Naive thymus-derived CD4-positive, alpha-beta T cell (primary cell): ENCODE data around the gene ZNF687. TPM values are rescaled to one million over a fixed set of nuclear protein-coding genes. Genes with fewer than 3 reads are reported as not detected.
A peak's percentile ranks its signal among the peaks of the same experiment; 100 is the strongest.

Source experiments
- ATAC-seq: fragments of 150-1000 bp; cut with Tn5 transposase; 2 replicates; pipeline ENCODE4 v1.10.0; 2021; ENCODE audit warnings: mild to moderate bottlenecking, moderate library complexity
- CTCF ChIA-PET: fragments of 350-600 bp; sonication (Branson Sonifier 250); formaldehyde crosslinking; loops from one replicate; lab custom pipeline; 2021; ENCODE audit warnings: antibody characterized with exemption; lab: Charles Lee
- POLR2A ChIA-PET: fragments of 350-600 bp; sonication (Branson Sonifier 250); formaldehyde crosslinking; loops from one replicate; lab custom pipeline; 2021; ENCODE audit warnings: antibody characterized with exemption, inconsistent platforms; lab: Charles Lee
- DNase-seq, 9 donors: peaks; one replicate each; pipeline versions ENCODE4 v3.0.0 to v3.0.0-alpha.2; 2020 to 2022; ENCODE audit warnings: mixed read lengths in 1 of 9
- H3K27ac ChIP-seq: one replicate; pipeline ENCODE4 v1.7.0; 2013; ENCODE audit warnings: mild to moderate bottlenecking, low read depth, low read length, moderate library complexity
- H3K27me3 ChIP-seq, 2 donors: one replicate each; pipeline ENCODE4 v1.7.0; 2013; ENCODE audit warnings: low read length in 2 of 2, mild to moderate bottlenecking in 2 of 2, moderate library complexity in 2 of 2; ENCODE audit not compliant: control insufficient read depth in 2 of 2, insufficient read depth in 2 of 2
- H3K36me3 ChIP-seq, 3 experiments: 1 replicate in 2 of 3; 2 replicates in 1 of 3; pipeline ENCODE4 v1.7.0; 2013; ENCODE audit warnings: low read length in 3 of 3, mild to moderate bottlenecking in 3 of 3, moderate library complexity in 1 of 3; ENCODE audit not compliant: insufficient read depth in 3 of 3, control insufficient read depth in 2 of 3
- H3K4me1 ChIP-seq, 2 donors: one replicate each; pipeline ENCODE4 v1.7.0; 2013; ENCODE audit warnings: low read length in 2 of 2, mild to moderate bottlenecking in 2 of 2, moderate library complexity in 1 of 2; ENCODE audit not compliant: control insufficient read depth in 2 of 2, insufficient read depth in 2 of 2
- H3K4me3 ChIP-seq: 2 replicates; pipeline ENCODE4 v1.7.0; 2013; ENCODE audit warnings: mild to moderate bottlenecking, low read length
- H3K9me3 ChIP-seq, 3 experiments: 1 replicate in 2 of 3; 2 replicates in 1 of 3; pipeline ENCODE4 v1.7.0; 2013; ENCODE audit warnings: low read length in 3 of 3; ENCODE audit not compliant: control insufficient read depth in 2 of 3
- H3K27ac Mint-ChIP-seq, 9 donors: one replicate each; pipeline ENCODE4 v1.8.0; 2020 to 2022; ENCODE audit warnings: mixed read lengths in 9 of 9, mild to moderate bottlenecking in 8 of 9, moderate library complexity in 5 of 9, inconsistent platforms in 2 of 9
- H3K27me3 Mint-ChIP-seq, 5 donors: one replicate each; pipeline ENCODE4 v1.8.0; 2021 to 2022; ENCODE audit warnings: mixed read lengths in 5 of 5, mild to moderate bottlenecking in 1 of 5
- H3K36me3 Mint-ChIP-seq, 5 donors: one replicate each; pipeline ENCODE4 v1.8.0; 2020 to 2022; ENCODE audit warnings: mixed read lengths in 5 of 5, mild to moderate bottlenecking in 3 of 5, inconsistent platforms in 1 of 5
- H3K4me1 Mint-ChIP-seq, 7 donors: one replicate each; pipeline ENCODE4 v1.8.0; 2020 to 2022; ENCODE audit warnings: mixed read lengths in 7 of 7, mild to moderate bottlenecking in 3 of 7, inconsistent platforms in 1 of 7
- H3K4me3 Mint-ChIP-seq, 10 donors: one replicate each; pipeline ENCODE4 v1.8.0; 2020 to 2022; ENCODE audit warnings: mild to moderate bottlenecking in 10 of 10, mixed read lengths in 10 of 10, moderate library complexity in 6 of 10, inconsistent platforms in 2 of 10
- H3K9me3 Mint-ChIP-seq, 11 donors: one replicate each; pipeline ENCODE4 v1.8.0; 2020 to 2022; ENCODE audit warnings: mixed read lengths in 11 of 11, mild to moderate bottlenecking in 4 of 11, inconsistent platforms in 1 of 11, moderate library complexity in 1 of 11
- intact Hi-C, 2 donors: fragments of 100-400 bp; cut with micrococcal nuclease; formaldehyde crosslinking; loops; one replicate each; pipeline ENCODE4 v1.15.1; 2023
- polyA plus RNA-seq, 2 donors: library from polyadenylated mRNA; unstranded; fragments of 300-500 nt; fragmentation: Illumina TruSeq; gene quantifications; one replicate each; pipeline ENCODE4 v1.2.3, GENCODE V29; 2021
- total RNA-seq, 6 experiments: library from RNA in 5 of 6; stranded (reverse) in 5 of 6; gene quantifications; 1 replicate in 5 of 6; 2 replicates in 1 of 6; pipeline ENCODE4 v1.2.3 and lab custom pipeline; 2021 to 2026

The ZNF687 gene
- total RNA-seq (10 to 100 TPM; 30.4 to 38.1 (median 32.3) TPM), polyA plus RNA-seq (1 to 10 TPM; 1.1 to 1.5 TPM), total RNA-seq (lab: John Stamatoyannopoulos, UW) (49.9 reads per million, percentile 71 among the genes with 10 or more reads in this experiment)

GRCh38 chr1:151281969-151282882, at the start of gene ZNF687:
Gene ZNF687, plus strand, starts transcription at chr1:151282299. Its CDS starts 3,993 bp downstream, at chr1:151286292.
- H3K9me3 Mint-ChIP-seq: no peaks in the 10 kb centered on the region
- intact Hi-C loops: loop anchor here (1.0 to 10.0 kb wide), 18 partner anchors 19 to 653 kb away; partner anchors contain the start of genes PI4KB (in 2 of the 2), PIP5K1A (in 2 of the 2), POGZ (in 2 of the 2) and PSMB4 (in 2 of the 2)
- DNase-seq: peak; percentile 93 to 99 (median 99)
- H3K9me3 ChIP-seq: no peaks in the 10 kb centered on the region
- H3K36me3 ChIP-seq: peaks cover 0 to 21% (median 0%) of the 10 kb centered on the region in 3 experiments
- peak within 1 kb of the TSS; percentile 96 for H3K4me3 ChIP-seq
- ATAC-seq: peak; percentile 91
- no peaks in the 10 kb centered on the region for H3K27me3 ChIP-seq
- peaks cover 0 to 7% (median 3%) of the 10 kb centered on the region in 5 donors for H3K36me3 Mint-ChIP-seq
- peak within 1 kb of the TSS; percentile 93 to 100 (median 97) for H3K4me3 Mint-ChIP-seq
- ChIA-PET POLR2A (interaction anchor here (0.6 to 2.1 kb wide), 35 partner anchors 10 to 1395 kb away, joined by 3 to 17 read pairs (median 4); partner anchors contain the start of genes PI4KB, PIP5K1A, PSMB4 and PSMD4), CTCF (interaction anchor here (0.6 to 1.9 kb wide), 7 partner anchors 30 to 183 kb away, joined by 3 to 17 read pairs (median 4); partner anchors contain the start of genes TNFAIP8L2 and VPS72)
- H3K27me3 Mint-ChIP-seq: no peaks in the 10 kb centered on the region
- peak within 1 kb of the TSS; percentile 87 for H3K27ac ChIP-seq
- peaks cover 20 to 42% (median 27%) of the 10 kb centered on the region in 7 donors for H3K4me1 Mint-ChIP-seq
- H3K27ac Mint-ChIP-seq: peak within 1 kb of the TSS; percentile 92 to 100 (median 96)
- H3K4me1 ChIP-seq: peaks cover 10 to 11% of the 10 kb centered on the region in 2 donors

- no peak for DNase-seq
- Histone ChIP-seq H3K27ac (no peak overlapping the region), H3K9me3 (no peaks in the 10 kb centered on the region), H3K4me1 (no peaks in the 10 kb centered on the region), H3K4me3 (no peak overlapping the region), H3K27me3 (no peaks in the 10 kb centered on the region), H3K36me3 (peaks cover 44 to 92% (median 55%) of the 10 kb centered on the region in 3 experiments)
- Mint-ChIP-seq H3K4me3 (no peak overlapping the region), H3K27me3 (no peaks in the 10 kb centered on the region), H3K36me3 (peaks cover 15 to 64% (median 43%) of the 10 kb centered on the region in 5 donors), H3K27ac (peak overlapping the region in 3 of 9 donors; percentile 10 to 45 (median 21)), H3K4me1 (peaks cover 0 to 2% (median 0%) of the 10 kb centered on the region in 7 donors), H3K9me3 (no peaks in the 10 kb centered on the region)
- no peak for ATAC-seq
- intact Hi-C loops: no loop called here
- ChIA-PET CTCF (interaction anchor here (1.0 kb wide), 1 partner anchor 17 kb away, joined by 3 read pairs; no protein-coding TSS in a partner anchor), POLR2A (interaction anchor here (0.6 kb wide), 1 partner anchor 462 kb away, joined by 3 read pairs; no protein-coding TSS in a partner anchor)
Measured at GRCh38 chr1:151235235-151235634, 46.9 kb upstream of the ZNF687 start.

- ChIA-PET POLR2A (interaction anchor here (1.2 kb wide), 1 partner anchor 48 kb away, joined by 4 read pairs; the partner anchor contains the start of gene VPS72), CTCF (no interaction called here)
- ATAC-seq (no peak), DNase-seq (no peak)
- peak overlapping the region in 5 of 9 donors; percentile 26 to 59 (median 41) for H3K27ac Mint-ChIP-seq
- H3K36me3 ChIP-seq: peaks cover 29 to 91% (median 42%) of the 10 kb centered on the region in 3 experiments
- no peak overlapping the region for H3K4me3 ChIP-seq
- H3K9me3 ChIP-seq: no peaks in the 10 kb centered on the region
- no peak overlapping the region for H3K27ac ChIP-seq
- peaks cover 19 to 57% (median 30%) of the 10 kb centered on the region in 5 donors for H3K36me3 Mint-ChIP-seq
- no peaks in the 10 kb centered on the region for H3K27me3 ChIP-seq
- H3K4me1 Mint-ChIP-seq: peaks cover 0 to 2% (median 0%) of the 10 kb centered on the region in 7 donors
- H3K27me3 Mint-ChIP-seq: no peaks in the 10 kb centered on the region
- intact Hi-C loops: no loop called here
- no peak overlapping the region for H3K4me3 Mint-ChIP-seq
- H3K9me3 Mint-ChIP-seq: no peaks in the 10 kb centered on the region
- H3K4me1 ChIP-seq: no peaks in the 10 kb centered on the region
Measured at GRCh38 chr1:151237678-151238466, 44.2 kb upstream of the ZNF687 start.

- intact Hi-C loops: no loop called here
- POLR2A ChIA-PET: no interaction called here
- peaks cover 0 to 2% (median 0%) of the 10 kb centered on the region in 7 donors for H3K4me1 Mint-ChIP-seq
- peaks cover 19 to 61% (median 35%) of the 10 kb centered on the region in 5 donors for H3K36me3 Mint-ChIP-seq
- H3K27me3 Mint-ChIP-seq: no peaks in the 10 kb centered on the region
- H3K4me1 ChIP-seq: no peaks in the 10 kb centered on the region
- DNase-seq (no peak), ATAC-seq (no peak)
- H3K27me3 ChIP-seq: no peaks in the 10 kb centered on the region
- CTCF ChIA-PET: no interaction called here
- peak overlapping the region in 1 of 9 donors; percentile 46 for H3K27ac Mint-ChIP-seq
- no peaks in the 10 kb centered on the region for H3K9me3 Mint-ChIP-seq
- no peak overlapping the region for H3K27ac ChIP-seq
- no peaks in the 10 kb centered on the region for H3K9me3 ChIP-seq
- H3K4me3 ChIP-seq: no peak overlapping the region
- no peak overlapping the region for H3K4me3 Mint-ChIP-seq
- peaks cover 29 to 97% (median 48%) of the 10 kb centered on the region in 3 experiments for H3K36me3 ChIP-seq
Measured at GRCh38 chr1:151238467-151238739, 43.7 kb upstream of the ZNF687 start.

- H3K4me3 Mint-ChIP-seq: no peak overlapping the region
- H3K36me3 ChIP-seq: peaks cover 26 to 92% (median 30%) of the 10 kb centered on the region in 3 experiments
- intact Hi-C loops: no loop called here
- peaks cover 7 to 56% (median 32%) of the 10 kb centered on the region in 5 donors for H3K36me3 Mint-ChIP-seq
- no peaks in the 10 kb centered on the region for H3K4me1 ChIP-seq
- no peaks in the 10 kb centered on the region for H3K27me3 ChIP-seq
- H3K4me3 ChIP-seq: no peak overlapping the region
- no peaks in the 10 kb centered on the region for H3K27me3 Mint-ChIP-seq
- CTCF ChIA-PET: interaction anchor here (0.6 to 1.2 kb wide), 3 partner anchors 10 to 431 kb away, joined by 3 to 5 read pairs (median 4); no protein-coding TSS in a partner anchor
- ATAC-seq (no peak), DNase-seq (no peak)
- H3K4me1 Mint-ChIP-seq: peaks cover 0 to 2% (median 0%) of the 10 kb centered on the region in 7 donors
- H3K27ac ChIP-seq: no peak overlapping the region
- no peaks in the 10 kb centered on the region for H3K9me3 Mint-ChIP-seq
- no peaks in the 10 kb centered on the region for H3K9me3 ChIP-seq
- peak overlapping the region in 4 of 9 donors; percentile 23 to 65 (median 50) for H3K27ac Mint-ChIP-seq
- POLR2A ChIA-PET: no interaction called here
Measured at GRCh38 chr1:151242442-151242841, 39.7 kb upstream of the ZNF687 start.
